ENCODE results near the gene ALDOC.

Gene ALDOC

GRCh38 chr17:28567604-28568003 lies 9.1 kb downstream of the ALDOC start:
- Histone ChIP-seq H3K9ac (ENCODE audit: low read length) (no peak overlapping the region), H3K9me2 (replicated peaks; ENCODE audit: insufficient read depth, low read length) (no peaks in the 10 kb centered on the region), H3K27ac (ENCODE audit: low read length) (peak overlapping the region; percentile 33; the same call in 1 of the 2 replicates), H3K27me3 (replicated peaks; ENCODE audit: insufficient read depth, low read length) (no peaks in the 10 kb centered on the region), H2AFZ (ENCODE audit: low read length) (no peak overlapping the region), H3F3A (ENCODE audit: insufficient read depth, low read length) (0 out of 2 replicates have a peak, but pooled peaks cover 15% of the 10 kb centered on the region), H3K36me3 (replicated peaks; ENCODE audit: insufficient read depth, low read length) (no peaks in the 10 kb centered on the region; the same call in 1 of the 2 replicates), H3K4me3 (ENCODE audit: low read length) (no peak overlapping the region), H4K20me1 (ENCODE audit: insufficient read depth, low read length) (no peaks in the 10 kb centered on the region; the same call in 1 of the 2 replicates), H3K79me2 (ENCODE audit: low read length) (peaks cover 67% of the 10 kb centered on the region), H3K9me3 (replicated peaks; ENCODE audit: insufficient read depth, low read length) (no peaks in the 10 kb centered on the region), H3K4me2 (ENCODE audit: low read depth, low read length) (peak overlapping the region; percentile 41; the same call in 1 of the 2 replicates), H3K4me1 (ENCODE audit: low read length) (peaks cover 26% of the 10 kb centered on the region)
- no peak for TF ChIP-seq EZH2 (optimal IDR thresholded peaks at IDR 0.05; ENCODE audit: low read depth, low read length)
- no peak for DNase-seq

GRCh38 chr17:28563475-28563874 lies 13.2 kb downstream of the ALDOC start:
- H3K4me2 ChIP-seq (ENCODE audit: low read depth, low read length), result no peak overlapping the region
- no peaks in the 10 kb centered on the region for H3K9me2 ChIP-seq (replicated peaks; ENCODE audit: insufficient read depth, low read length)
- no peak overlapping the region for H3K27ac ChIP-seq (ENCODE audit: low read length)
- H2AFZ ChIP-seq (ENCODE audit: low read length), result no peak overlapping the region
- no peaks in the 10 kb centered on the region for H3K9me3 ChIP-seq (replicated peaks; ENCODE audit: insufficient read depth, low read length)
- no peak for TF ChIP-seq EZH2phosphoT487 (IDR thresholded peaks at IDR 0.05; ENCODE audit: low read length)
- TF ChIP-seq CTCF (IDR thresholded peaks at IDR 0.05; ENCODE audit: low read length), result no peak
- TF ChIP-seq EZH2 (optimal IDR thresholded peaks at IDR 0.05; ENCODE audit: low read depth, low read length), result no peak
- no peaks in the 10 kb centered on the region; the same call in none of the 2 replicates for H3K36me3 ChIP-seq (replicated peaks; ENCODE audit: insufficient read depth, low read length)
- H3K9ac ChIP-seq (ENCODE audit: low read length), result no peak overlapping the region
- H3K4me3 ChIP-seq (ENCODE audit: low read length), result no peak overlapping the region
- H3K27me3 ChIP-seq (replicated peaks; ENCODE audit: insufficient read depth, low read length), result no peaks in the 10 kb centered on the region
- peaks cover 11% of the 10 kb centered on the region for H3K4me1 ChIP-seq (ENCODE audit: low read length)
- peaks cover 38% of the 10 kb centered on the region for H3K79me2 ChIP-seq (ENCODE audit: low read length)
- no peak for DNase-seq
- 0 out of 2 replicates have a peak, but pooled peaks cover 6% of the 10 kb centered on the region for H3F3A ChIP-seq (ENCODE audit: insufficient read depth, low read length)
- H4K20me1 ChIP-seq (ENCODE audit: insufficient read depth, low read length), result no peaks in the 10 kb centered on the region

- no peak overlapping the region for H3K4me2 ChIP-seq (ENCODE audit: low read depth, low read length)
- no peaks in the 10 kb centered on the region for H3K9me2 ChIP-seq (replicated peaks; ENCODE audit: insufficient read depth, low read length)
- no peak overlapping the region for H3K9ac ChIP-seq (ENCODE audit: low read length)
- no peak for TF ChIP-seq CTCF (IDR thresholded peaks at IDR 0.05; ENCODE audit: low read length)
- TF ChIP-seq EZH2phosphoT487 (IDR thresholded peaks at IDR 0.05; ENCODE audit: low read length), result no peak
- TF ChIP-seq EZH2 (optimal IDR thresholded peaks at IDR 0.05; ENCODE audit: low read depth, low read length), result no peak
- no peak for DNase-seq
- H3K27me3 ChIP-seq (replicated peaks; ENCODE audit: insufficient read depth, low read length), result 0 out of 2 replicates have a peak, but pooled peaks cover 5% of the 10 kb centered on the region
- no peak overlapping the region for H2AFZ ChIP-seq (ENCODE audit: low read length)
- no peaks in the 10 kb centered on the region; the same call in 1 of the 2 replicates for H3F3A ChIP-seq (ENCODE audit: insufficient read depth, low read length)
- H3K79me2 ChIP-seq (ENCODE audit: low read length), result no peaks in the 10 kb centered on the region
- H4K20me1 ChIP-seq (ENCODE audit: insufficient read depth, low read length), result no peaks in the 10 kb centered on the region
- peaks cover 3% of the 10 kb centered on the region; the same call in 1 of the 2 replicates for H3K4me1 ChIP-seq (ENCODE audit: low read length)
- H3K36me3 ChIP-seq (replicated peaks; ENCODE audit: insufficient read depth, low read length), result no peaks in the 10 kb centered on the region; the same call in 1 of the 2 replicates
- H3K4me3 ChIP-seq (ENCODE audit: low read length), result no peak overlapping the region
- H3K9me3 ChIP-seq (replicated peaks; ENCODE audit: insufficient read depth, low read length), result no peaks in the 10 kb centered on the region
- no peak overlapping the region for H3K27ac ChIP-seq (ENCODE audit: low read length)
Observed at GRCh38 chr17:28555022-28555421, 21.7 kb downstream of the ALDOC start.

GRCh38 chr17:28554565-28554964 lies 22.1 kb downstream of the ALDOC start:
- no peaks in the 10 kb centered on the region for H3K36me3 ChIP-seq (replicated peaks; ENCODE audit: insufficient read depth, low read length)
- 0 out of 2 replicates have a peak, but pooled peaks cover 5% of the 10 kb centered on the region for H3K27me3 ChIP-seq (replicated peaks; ENCODE audit: insufficient read depth, low read length)
- peaks cover 3% of the 10 kb centered on the region; the same call in 1 of the 2 replicates for H3K4me1 ChIP-seq (ENCODE audit: low read length)
- no peaks in the 10 kb centered on the region for H4K20me1 ChIP-seq (ENCODE audit: insufficient read depth, low read length)
- no peak overlapping the region for H3K4me3 ChIP-seq (ENCODE audit: low read length)
- DNase-seq, result no peak
- no peak overlapping the region for H2AFZ ChIP-seq (ENCODE audit: low read length)
- H3F3A ChIP-seq (ENCODE audit: insufficient read depth, low read length), result no peaks in the 10 kb centered on the region; the same call in 1 of the 2 replicates
- peak; percentile 19; the same call in 1 of the 2 replicates for TF ChIP-seq CTCF (IDR thresholded peaks at IDR 0.05; ENCODE audit: low read length)
- no peak for TF ChIP-seq EZH2phosphoT487 (IDR thresholded peaks at IDR 0.05; ENCODE audit: low read length)
- no peak for TF ChIP-seq EZH2 (optimal IDR thresholded peaks at IDR 0.05; ENCODE audit: low read depth, low read length)
- no peak overlapping the region for H3K4me2 ChIP-seq (ENCODE audit: low read depth, low read length)
- no peaks in the 10 kb centered on the region for H3K9me2 ChIP-seq (replicated peaks; ENCODE audit: insufficient read depth, low read length)
- no peak overlapping the region for H3K27ac ChIP-seq (ENCODE audit: low read length)
- H3K79me2 ChIP-seq (ENCODE audit: low read length), result no peaks in the 10 kb centered on the region
- no peaks in the 10 kb centered on the region for H3K9me3 ChIP-seq (replicated peaks; ENCODE audit: insufficient read depth, low read length)
- no peak overlapping the region for H3K9ac ChIP-seq (ENCODE audit: low read length)
